GM15510 (cell line): Measurements from ENCODE around the gene WTIP.

Experiments
- POLR2A ChIP-seq: IDR thresholded peaks from 3 replicates; pipeline ENCODE4 v1.6.1; 2011; ENCODE audit warnings: borderline replicate concordance; ENCODE audit not compliant: insufficient read length; ENCODE audit errors: extremely low read depth

The WTIP gene

GRCh38 chr19:34475975-34476594 lies 5.5 kb upstream of the WTIP start:
- TF ChIP-seq POLR2A = no peak

- TF ChIP-seq POLR2A = no peak
These were observed 2.2 kb upstream of the WTIP start for GRCh38 chr19:34479396-34479795.

GRCh38 chr19:34480491-34480890 lies 1.1 kb upstream of the WTIP start:
- TF ChIP-seq POLR2A = no peak

- no peak for TF ChIP-seq POLR2A
These were observed 362 bp downstream of the WTIP start for GRCh38 chr19:34481861-34482379.

GRCh38 chr19:34482380-34483250 lies 1.1 kb downstream of the WTIP start:
- no peak for TF ChIP-seq POLR2A

- TF ChIP-seq POLR2A = no peak
These were observed 2.8 kb downstream of the WTIP start for GRCh38 chr19:34484328-34484727.

- TF ChIP-seq POLR2A = no peak
These were observed 4.3 kb downstream of the WTIP start for GRCh38 chr19:34485831-34486230.

GRCh38 chr19:34487651-34488051 lies 6.1 kb downstream of the WTIP start:
- no peak for TF ChIP-seq POLR2A

- no peak for TF ChIP-seq POLR2A
These were observed 7.6 kb downstream of the WTIP start for GRCh38 chr19:34489175-34489574.

- no peak for TF ChIP-seq POLR2A
These were observed 8.7 kb downstream of the WTIP start for GRCh38 chr19:34490141-34490766.

GRCh38 chr19:34493038-34493648 lies 11.6 kb downstream of the WTIP start:
- no peak for TF ChIP-seq POLR2A

- no peak for TF ChIP-seq POLR2A
These were observed 12.1 kb downstream of the WTIP start for GRCh38 chr19:34493649-34494044.

GRCh38 chr19:34494601-34495000 lies 13.0 kb downstream of the WTIP start:
- TF ChIP-seq POLR2A = no peak

GRCh38 chr19:34495416-34495815 lies 13.9 kb downstream of the WTIP start:
- no peak for TF ChIP-seq POLR2A

GRCh38 chr19:34497112-34497805 lies 15.7 kb downstream of the WTIP start:
- no peak for TF ChIP-seq POLR2A

GRCh38 chr19:34499155-34499834 lies 17.7 kb downstream of the WTIP start:
- TF ChIP-seq POLR2A = no peak
